GM12873 (cell line): ENCODE results near the gene ZNF213.

Experiments used
- CTCF ChIP-seq: IDR thresholded peaks from 2 replicates; pipeline ENCODE4 v1.5.1; 2012; ENCODE audit warnings: low read depth, mild to moderate bottlenecking, moderate library complexity, low read length, control low read depth; ENCODE audit not compliant: insufficient read depth; ENCODE audit errors: missing control alignments

Gene ZNF213

GRCh38 chr16:3098459-3099394 is 36.1 kb upstream of the ZNF213 start, which contains the start of gene ZSCAN10:
Gene ZSCAN10, minus strand, starts transcription at chr16:3099294. Its CDS starts 6,357 bp downstream, at chr16:3092937.
- no peak for TF ChIP-seq CTCF

DNA sequence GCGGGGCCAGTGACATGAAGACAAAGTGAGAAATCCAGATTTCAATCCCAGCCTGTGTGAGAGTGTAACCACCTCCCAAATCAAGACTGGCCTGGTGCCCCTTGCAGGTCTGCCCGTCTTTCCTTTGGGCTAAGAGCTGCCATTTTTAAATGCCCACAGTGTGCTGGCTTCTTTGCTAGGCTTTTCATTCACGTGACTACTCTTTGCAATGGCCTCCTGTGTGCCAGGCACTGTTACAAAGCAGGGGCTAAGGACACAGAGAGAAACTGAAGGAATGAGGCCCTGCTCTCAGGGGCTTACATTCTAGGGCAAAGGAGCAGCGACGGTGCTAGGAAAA is 35.5 kb upstream of the ZNF213 start:
- TF ChIP-seq CTCF = no peak

DNA sequence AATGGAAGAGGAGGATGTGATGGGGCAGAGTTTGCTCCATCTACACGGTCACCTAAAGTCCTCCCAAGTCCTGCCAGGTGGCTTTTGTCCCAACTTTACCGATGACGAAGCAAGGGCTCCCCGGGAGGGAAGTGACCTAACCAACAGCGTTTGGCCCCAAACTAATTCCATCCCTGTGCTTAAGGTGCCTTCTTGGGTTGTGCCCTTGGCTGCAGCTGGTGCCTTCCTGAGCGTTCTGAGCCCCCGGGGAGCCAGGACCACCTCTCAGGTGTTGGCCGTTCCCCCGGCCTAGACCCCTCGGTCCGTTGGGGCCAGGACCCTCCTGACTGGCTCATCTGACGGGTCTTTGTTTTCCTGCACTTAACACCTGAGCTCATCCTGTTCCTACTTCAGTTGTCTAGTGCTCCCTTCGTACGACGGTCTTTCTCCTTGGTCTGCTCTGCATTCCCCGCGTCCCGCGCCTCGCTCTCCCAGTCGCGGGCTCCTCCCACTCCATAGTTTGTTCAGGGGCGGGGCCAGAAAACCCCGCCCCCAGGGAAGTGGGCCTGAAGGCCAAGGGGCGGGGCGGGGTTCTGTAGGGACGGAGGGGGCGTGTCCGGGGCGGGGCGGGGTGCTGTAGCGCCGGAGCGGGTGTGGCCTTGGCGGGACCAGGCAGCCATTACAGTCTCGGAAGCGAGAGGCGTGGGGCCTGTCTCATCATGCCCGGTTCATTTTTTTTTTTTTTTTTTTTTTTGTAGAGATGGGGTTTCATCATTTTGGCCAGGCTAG is 34.9 kb upstream of the ZNF213 start:
- TF ChIP-seq CTCF = no peak

DNA sequence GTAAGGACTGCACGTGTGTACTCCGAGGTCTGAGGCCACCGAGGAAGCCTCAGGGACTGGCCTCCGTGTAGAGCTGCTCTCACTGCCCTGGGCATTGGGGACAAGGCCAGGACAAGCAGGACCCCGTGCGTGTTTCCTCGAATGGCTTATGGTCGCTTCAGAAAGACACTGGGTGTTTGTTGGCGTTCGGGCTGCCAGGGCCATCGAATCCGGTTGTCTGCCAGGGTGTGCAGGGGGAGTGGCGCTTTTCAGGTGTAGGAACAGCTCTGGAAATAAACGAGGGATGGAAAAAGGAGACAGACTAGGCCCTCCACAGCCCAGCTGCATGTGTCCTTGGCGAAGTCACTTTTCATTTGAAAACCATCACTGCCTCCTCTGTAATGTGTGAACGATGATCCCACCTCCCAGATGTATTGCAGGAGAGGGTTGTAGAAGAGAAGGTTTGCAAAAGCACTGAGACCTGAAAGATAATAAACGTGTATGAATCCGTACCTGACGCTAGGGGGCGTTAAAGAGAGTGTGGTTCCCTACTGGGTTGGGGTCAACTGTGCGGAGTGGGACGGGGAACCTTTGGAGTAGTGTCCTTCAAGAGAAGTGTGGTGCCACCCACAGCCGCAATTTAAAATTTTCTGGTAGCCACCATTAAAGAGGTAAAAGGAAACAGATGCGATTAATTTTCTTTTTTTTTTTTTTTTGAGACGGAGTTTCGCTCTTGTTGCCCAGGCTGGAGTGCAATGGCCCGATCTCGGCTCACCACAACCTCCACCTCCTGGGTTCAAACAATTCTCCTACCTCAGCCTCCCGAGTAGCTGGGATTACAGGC is 33.6 kb upstream of the ZNF213 start:
- TF ChIP-seq CTCF = peak; percentile 82

DNA sequence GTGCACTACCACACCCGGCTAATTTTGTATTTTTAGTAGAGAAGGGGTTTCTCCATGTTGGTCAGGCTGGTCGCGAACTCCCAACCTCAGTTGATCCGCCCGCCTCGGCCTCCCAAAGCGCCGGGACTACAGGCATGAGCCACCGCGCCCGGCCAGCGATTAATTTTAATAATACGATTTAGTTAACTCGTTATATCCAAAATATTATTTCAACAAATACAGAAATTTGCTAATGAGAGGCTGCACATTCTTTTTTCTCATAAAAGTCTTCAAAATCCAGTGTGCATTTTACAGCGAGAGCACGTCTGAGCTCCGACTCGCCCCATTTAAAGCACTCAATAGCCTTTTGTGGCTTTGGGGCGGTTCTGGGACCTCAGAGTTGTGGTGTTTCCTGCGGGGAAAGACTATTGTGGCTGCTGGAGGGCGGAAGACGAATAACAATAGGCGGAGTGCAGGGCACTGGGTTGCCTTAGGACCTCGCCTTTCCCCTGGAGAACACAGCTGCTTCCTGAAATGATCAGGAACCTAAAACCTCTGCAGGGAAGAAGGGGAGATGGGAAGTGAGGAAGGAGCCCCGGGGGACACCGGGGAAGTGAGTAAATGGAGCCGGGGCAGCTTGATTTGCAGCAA is 32.9 kb upstream of the ZNF213 start:
- TF ChIP-seq CTCF = no peak

DNA sequence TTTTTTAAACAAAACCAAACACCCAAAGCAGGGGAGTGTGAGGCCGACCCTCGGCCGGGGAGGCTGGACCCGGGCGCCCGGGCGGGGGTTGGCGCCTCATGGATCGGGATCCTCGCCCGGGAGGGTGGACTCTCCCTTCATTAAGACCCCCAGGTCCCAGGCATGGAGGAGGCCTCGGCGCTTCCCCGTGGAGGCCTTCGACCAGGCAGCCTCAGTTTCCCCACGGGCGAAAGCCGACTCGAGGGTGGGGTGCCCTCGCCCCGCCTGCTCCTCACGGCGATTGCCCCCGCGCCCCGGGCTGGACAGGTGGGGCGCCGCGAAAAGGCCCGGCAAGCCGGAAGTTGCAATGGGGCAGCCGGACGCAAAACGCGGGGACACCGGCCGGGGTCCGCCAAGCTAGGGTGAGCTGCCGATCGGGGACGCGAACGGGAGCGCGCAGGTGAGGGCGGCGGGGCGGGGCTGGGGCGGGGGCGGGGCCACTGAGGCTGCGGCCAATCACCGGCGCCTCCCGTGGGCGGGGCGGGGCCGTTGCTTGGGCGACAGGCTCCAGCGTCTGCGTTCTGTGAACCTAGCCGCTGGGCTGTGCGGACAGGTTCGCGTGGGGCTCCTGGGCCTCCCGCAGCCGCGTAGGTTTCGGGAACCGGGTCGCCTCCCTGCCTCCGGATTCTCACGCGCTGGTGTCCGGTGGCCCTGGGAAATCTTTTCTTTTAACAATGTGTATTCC is 28.5 kb upstream of the ZNF213 start:
- no peak for TF ChIP-seq CTCF
